HEK293 (cell line): Measurements from ENCODE around the gene ATXN1L.

ENCODE experiments used
- HOXD13 ChIP-seq: sonication (generic); formaldehyde crosslinking; IDR thresholded peaks from 2 replicates; pipeline ENCODE4 v1.8.0; 2022; ENCODE audit warnings: missing genetic modification reagents, borderline replicate concordance
- ZIC2 ChIP-seq: fragments of 450-650 bp; formaldehyde crosslinking; IDR thresholded peaks from 2 replicates; pipeline ENCODE4 v1.5.1; 2016; ENCODE audit warnings: missing biosample characterization, missing genetic modification characterization
- ZNF19 ChIP-seq: fragments of 450-650 bp; formaldehyde crosslinking; IDR thresholded peaks from 2 replicates; pipeline ENCODE4; 2016; ENCODE audit warnings: missing biosample characterization, missing genetic modification characterization, low read depth
- ZNF514 ChIP-seq: fragments of 450-650 bp; formaldehyde crosslinking; IDR thresholded peaks from 2 replicates; pipeline ENCODE4 v1.5.1; 2016; ENCODE audit warnings: missing biosample characterization, missing genetic modification characterization
- ZNF610 ChIP-seq: fragments of 450-650 bp; formaldehyde crosslinking; IDR thresholded peaks from 2 replicates; pipeline ENCODE4 v1.5.1; 2016; ENCODE audit warnings: missing biosample characterization, missing genetic modification characterization, borderline replicate concordance
- ZNF707 ChIP-seq: fragments of 450-650 bp; formaldehyde crosslinking; IDR thresholded peaks from 2 replicates; pipeline ENCODE4 v1.5.1; 2016; ENCODE audit warnings: missing biosample characterization, missing genetic modification characterization
- ZNF777 ChIP-seq: fragments of 450-650 bp; formaldehyde crosslinking; IDR thresholded peaks from 2 replicates; pipeline ENCODE4 v1.5.1; 2017; ENCODE audit warnings: missing biosample characterization, missing genetic modification characterization, borderline replicate concordance
- ZNF843 ChIP-seq: fragments of 450-650 bp; formaldehyde crosslinking; IDR thresholded peaks from 2 replicates; pipeline ENCODE4 v1.5.1; 2016; ENCODE audit warnings: missing biosample characterization, missing genetic modification characterization
- TF ChIP-seq, protein P1 (sequence below): fragments of 450-650 bp; formaldehyde crosslinking; IDR thresholded peaks from 2 replicates; pipeline ENCODE4 v1.5.1; 2016; ENCODE audit warnings: missing biosample characterization, missing genetic modification characterization, borderline replicate concordance
- TF ChIP-seq, protein P2 (sequence below): fragments of 450-650 bp; formaldehyde crosslinking; conservative IDR thresholded peaks from 2 replicates; pipeline ENCODE4 v1.5.1; 2016; ENCODE audit warnings: low read depth, missing biosample characterization, missing genetic modification characterization
- TF ChIP-seq, protein P3 (sequence below): fragments of 450-650 bp; formaldehyde crosslinking; IDR thresholded peaks from 2 replicates; pipeline ENCODE4 v1.5.1; 2016; ENCODE audit warnings: missing biosample characterization, missing genetic modification characterization
- TF ChIP-seq, protein P4 (sequence below): fragments of 450-650 bp; formaldehyde crosslinking; IDR thresholded peaks from 2 replicates; pipeline ENCODE4 v1.5.1; 2016; ENCODE audit warnings: missing biosample characterization, missing genetic modification characterization
- TF ChIP-seq, protein P5 (sequence below): fragments of 450-650 bp; formaldehyde crosslinking; IDR thresholded peaks from 2 replicates; pipeline ENCODE4 v1.5.1; 2016; ENCODE audit warnings: missing biosample characterization, missing genetic modification characterization
- TF ChIP-seq, protein P6 (sequence below): fragments of 450-650 bp; formaldehyde crosslinking; IDR thresholded peaks from 2 replicates; pipeline ENCODE4 v1.5.1; 2016; ENCODE audit warnings: missing biosample characterization, missing genetic modification characterization
- TF ChIP-seq, protein P7 (sequence below): fragments of 450-650 bp; formaldehyde crosslinking; IDR thresholded peaks from 2 replicates; pipeline ENCODE4 v1.5.1; 2017; ENCODE audit warnings: missing biosample characterization, missing genetic modification characterization
- TF ChIP-seq, protein P8 (sequence below): fragments of 450-650 bp; formaldehyde crosslinking; IDR thresholded peaks from 2 replicates; pipeline ENCODE4 v1.5.1; 2016; ENCODE audit warnings: missing biosample characterization, missing genetic modification characterization

Gene ATXN1L

DNA sequence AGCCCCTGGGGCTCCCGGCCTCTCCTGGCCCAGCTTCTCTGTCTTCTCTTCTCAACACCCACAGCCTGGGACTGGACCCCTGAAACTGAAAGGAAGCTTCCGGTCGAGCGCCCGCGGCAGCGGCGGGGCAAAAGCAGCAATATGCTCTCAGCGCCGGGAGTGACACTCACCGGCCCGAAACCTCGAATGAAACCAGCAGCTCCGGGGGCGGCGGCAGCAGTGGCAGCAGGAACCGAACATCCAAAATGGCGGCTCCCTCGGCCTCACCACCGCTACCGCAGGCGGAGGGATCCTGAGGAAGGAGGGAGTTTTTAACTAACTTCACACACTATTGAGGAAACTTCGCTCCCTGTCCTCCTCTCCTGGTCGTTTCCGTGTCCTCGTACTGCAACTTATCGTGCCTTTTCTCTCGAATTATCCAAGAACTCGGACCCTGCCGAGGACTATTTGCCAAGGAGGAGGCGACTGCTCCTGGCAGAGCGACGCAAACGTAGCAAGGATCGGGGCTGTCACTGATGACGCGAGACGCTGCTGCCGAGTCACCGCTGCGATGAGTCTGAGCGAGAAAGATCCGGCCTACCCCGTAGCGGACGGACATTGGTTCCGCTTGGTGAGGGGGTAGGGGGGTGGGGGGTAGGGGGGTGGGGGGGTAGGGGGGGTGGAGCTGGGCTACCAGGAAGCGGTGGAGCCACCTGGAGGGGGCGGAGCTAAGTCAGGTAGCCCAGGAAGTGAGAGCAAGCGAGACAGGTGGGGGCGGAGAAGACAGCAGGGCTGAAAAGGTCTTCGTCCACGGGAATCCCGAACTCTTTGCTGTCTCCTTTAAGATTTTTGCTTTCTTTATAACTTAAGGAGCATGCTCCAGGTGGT, 37.0 kb upstream of the ATXN1L start, which contains the start of gene AP1G1 (continued):
- TF ChIP-seq, protein P1, sequence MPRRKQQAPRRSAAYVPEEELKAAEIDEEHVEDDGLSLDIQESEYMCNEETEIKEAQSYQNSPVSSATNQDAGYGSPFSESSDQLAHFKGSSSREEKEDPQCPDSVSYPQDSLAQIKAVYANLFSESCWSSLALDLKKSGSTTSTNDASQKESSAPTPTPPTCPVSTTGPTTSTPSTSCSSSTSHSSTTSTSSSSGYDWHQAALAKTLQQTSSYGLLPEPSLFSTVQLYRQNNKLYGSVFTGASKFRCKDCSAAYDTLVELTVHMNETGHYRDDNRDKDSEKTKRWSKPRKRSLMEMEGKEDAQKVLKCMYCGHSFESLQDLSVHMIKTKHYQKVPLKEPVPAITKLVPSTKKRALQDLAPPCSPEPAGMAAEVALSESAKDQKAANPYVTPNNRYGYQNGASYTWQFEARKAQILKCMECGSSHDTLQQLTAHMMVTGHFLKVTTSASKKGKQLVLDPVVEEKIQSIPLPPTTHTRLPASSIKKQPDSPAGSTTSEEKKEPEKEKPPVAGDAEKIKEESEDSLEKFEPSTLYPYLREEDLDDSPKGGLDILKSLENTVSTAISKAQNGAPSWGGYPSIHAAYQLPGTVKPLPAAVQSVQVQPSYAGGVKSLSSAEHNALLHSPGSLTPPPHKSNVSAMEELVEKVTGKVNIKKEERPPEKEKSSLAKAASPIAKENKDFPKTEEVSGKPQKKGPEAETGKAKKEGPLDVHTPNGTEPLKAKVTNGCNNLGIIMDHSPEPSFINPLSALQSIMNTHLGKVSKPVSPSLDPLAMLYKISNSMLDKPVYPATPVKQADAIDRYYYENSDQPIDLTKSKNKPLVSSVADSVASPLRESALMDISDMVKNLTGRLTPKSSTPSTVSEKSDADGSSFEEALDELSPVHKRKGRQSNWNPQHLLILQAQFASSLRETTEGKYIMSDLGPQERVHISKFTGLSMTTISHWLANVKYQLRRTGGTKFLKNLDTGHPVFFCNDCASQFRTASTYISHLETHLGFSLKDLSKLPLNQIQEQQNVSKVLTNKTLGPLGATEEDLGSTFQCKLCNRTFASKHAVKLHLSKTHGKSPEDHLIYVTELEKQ (tag by site-specific recombination): 0 out of 2 replicates have a peak, but pooled peaks have one; percentile 31
- TF ChIP-seq, protein P2, sequence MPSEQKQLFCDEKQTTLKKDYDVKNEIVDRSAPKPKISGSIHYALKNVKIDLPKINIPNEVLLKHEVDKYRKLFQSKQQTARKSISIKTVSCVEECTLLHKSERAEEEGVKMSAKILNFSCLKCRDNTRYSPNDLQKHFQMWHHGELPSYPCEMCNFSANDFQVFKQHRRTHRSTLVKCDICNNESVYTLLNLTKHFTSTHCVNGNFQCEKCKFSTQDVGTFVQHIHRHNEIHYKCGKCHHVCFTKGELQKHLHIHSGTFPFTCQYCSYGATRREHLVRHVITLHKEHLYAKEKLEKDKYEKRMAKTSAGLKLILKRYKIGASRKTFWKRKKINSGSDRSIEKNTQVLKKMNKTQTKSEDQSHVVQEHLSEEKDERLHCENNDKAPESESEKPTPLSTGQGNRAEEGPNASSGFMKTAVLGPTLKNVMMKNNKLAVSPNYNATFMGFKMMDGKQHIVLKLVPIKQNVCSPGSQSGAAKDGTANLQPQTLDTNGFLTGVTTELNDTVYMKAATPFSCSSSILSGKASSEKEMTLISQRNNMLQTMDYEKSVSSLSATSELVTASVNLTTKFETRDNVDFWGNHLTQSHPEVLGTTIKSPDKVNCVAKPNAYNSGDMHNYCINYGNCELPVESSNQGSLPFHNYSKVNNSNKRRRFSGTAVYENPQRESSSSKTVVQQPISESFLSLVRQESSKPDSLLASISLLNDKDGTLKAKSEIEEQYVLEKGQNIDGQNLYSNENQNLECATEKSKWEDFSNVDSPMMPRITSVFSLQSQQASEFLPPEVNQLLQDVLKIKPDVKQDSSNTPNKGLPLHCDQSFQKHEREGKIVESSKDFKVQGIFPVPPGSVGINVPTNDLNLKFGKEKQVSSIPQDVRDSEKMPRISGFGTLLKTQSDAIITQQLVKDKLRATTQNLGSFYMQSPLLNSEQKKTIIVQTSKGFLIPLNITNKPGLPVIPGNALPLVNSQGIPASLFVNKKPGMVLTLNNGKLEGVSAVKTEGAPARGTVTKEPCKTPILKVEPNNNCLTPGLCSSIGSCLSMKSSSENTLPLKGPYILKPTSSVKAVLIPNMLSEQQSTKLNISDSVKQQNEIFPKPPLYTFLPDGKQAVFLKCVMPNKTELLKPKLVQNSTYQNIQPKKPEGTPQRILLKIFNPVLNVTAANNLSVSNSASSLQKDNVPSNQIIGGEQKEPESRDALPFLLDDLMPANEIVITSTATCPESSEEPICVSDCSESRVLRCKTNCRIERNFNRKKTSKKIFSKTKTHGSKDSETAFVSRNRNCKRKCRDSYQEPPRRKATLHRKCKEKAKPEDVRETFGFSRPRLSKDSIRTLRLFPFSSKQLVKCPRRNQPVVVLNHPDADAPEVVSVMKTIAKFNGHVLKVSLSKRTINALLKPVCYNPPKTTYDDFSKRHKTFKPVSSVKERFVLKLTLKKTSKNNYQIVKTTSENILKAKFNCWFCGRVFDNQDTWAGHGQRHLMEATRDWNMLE (tag by site-specific recombination): peak; percentile 64; the same call in 1 of the 2 replicates
- TF ChIP-seq ZNF514 (no peak), ZNF843 (tag by site-specific recombination) (peak; percentile 88), HOXD13 (CRISPR knock-in tag) (no peak), ZNF19 (0 out of 2 replicates have a peak, but pooled peaks have one; percentile 44), ZNF707 (tag by site-specific recombination) (no peak), ZNF610 (peak; percentile 88), ZIC2 (tag by site-specific recombination) (peak; percentile 42; the same call in 1 of the 2 replicates), ZNF777 (tag by site-specific recombination) (no peak)
- TF ChIP-seq, protein P3, sequence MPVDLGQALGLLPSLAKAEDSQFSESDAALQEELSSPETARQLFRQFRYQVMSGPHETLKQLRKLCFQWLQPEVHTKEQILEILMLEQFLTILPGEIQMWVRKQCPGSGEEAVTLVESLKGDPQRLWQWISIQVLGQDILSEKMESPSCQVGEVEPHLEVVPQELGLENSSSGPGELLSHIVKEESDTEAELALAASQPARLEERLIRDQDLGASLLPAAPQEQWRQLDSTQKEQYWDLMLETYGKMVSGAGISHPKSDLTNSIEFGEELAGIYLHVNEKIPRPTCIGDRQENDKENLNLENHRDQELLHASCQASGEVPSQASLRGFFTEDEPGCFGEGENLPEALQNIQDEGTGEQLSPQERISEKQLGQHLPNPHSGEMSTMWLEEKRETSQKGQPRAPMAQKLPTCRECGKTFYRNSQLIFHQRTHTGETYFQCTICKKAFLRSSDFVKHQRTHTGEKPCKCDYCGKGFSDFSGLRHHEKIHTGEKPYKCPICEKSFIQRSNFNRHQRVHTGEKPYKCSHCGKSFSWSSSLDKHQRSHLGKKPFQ (tag by site-specific recombination): peak; percentile 65
- TF ChIP-seq, protein P4, sequence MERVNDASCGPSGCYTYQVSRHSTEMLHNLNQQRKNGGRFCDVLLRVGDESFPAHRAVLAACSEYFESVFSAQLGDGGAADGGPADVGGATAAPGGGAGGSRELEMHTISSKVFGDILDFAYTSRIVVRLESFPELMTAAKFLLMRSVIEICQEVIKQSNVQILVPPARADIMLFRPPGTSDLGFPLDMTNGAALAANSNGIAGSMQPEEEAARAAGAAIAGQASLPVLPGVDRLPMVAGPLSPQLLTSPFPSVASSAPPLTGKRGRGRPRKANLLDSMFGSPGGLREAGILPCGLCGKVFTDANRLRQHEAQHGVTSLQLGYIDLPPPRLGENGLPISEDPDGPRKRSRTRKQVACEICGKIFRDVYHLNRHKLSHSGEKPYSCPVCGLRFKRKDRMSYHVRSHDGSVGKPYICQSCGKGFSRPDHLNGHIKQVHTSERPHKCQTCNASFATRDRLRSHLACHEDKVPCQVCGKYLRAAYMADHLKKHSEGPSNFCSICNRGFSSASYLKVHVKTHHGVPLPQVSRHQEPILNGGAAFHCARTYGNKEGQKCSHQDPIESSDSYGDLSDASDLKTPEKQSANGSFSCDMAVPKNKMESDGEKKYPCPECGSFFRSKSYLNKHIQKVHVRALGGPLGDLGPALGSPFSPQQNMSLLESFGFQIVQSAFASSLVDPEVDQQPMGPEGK (tag by site-specific recombination): peak; percentile 82
- TF ChIP-seq, protein P5, sequence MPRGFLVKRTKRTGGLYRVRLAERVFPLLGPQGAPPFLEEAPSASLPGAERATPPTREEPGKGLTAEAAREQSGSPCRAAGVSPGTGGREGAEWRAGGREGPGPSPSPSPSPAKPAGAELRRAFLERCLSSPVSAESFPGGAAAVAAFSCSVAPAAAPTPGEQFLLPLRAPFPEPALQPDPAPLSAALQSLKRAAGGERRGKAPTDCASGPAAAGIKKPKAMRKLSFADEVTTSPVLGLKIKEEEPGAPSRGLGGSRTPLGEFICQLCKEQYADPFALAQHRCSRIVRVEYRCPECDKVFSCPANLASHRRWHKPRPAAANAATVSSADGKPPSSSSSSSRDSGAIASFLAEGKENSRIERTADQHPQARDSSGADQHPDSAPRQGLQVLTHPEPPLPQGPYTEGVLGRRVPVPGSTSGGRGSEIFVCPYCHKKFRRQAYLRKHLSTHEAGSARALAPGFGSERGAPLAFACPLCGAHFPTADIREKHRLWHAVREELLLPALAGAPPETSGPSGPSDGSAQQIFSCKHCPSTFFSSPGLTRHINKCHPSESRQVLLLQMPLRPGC (tag by site-specific recombination): peak; percentile 90
- TF ChIP-seq, protein P6, sequence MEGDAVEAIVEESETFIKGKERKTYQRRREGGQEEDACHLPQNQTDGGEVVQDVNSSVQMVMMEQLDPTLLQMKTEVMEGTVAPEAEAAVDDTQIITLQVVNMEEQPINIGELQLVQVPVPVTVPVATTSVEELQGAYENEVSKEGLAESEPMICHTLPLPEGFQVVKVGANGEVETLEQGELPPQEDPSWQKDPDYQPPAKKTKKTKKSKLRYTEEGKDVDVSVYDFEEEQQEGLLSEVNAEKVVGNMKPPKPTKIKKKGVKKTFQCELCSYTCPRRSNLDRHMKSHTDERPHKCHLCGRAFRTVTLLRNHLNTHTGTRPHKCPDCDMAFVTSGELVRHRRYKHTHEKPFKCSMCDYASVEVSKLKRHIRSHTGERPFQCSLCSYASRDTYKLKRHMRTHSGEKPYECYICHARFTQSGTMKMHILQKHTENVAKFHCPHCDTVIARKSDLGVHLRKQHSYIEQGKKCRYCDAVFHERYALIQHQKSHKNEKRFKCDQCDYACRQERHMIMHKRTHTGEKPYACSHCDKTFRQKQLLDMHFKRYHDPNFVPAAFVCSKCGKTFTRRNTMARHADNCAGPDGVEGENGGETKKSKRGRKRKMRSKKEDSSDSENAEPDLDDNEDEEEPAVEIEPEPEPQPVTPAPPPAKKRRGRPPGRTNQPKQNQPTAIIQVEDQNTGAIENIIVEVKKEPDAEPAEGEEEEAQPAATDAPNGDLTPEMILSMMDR (tag by site-specific recombination): peak; percentile 21; the same call in 1 of the 2 replicates
- TF ChIP-seq, protein P7, sequence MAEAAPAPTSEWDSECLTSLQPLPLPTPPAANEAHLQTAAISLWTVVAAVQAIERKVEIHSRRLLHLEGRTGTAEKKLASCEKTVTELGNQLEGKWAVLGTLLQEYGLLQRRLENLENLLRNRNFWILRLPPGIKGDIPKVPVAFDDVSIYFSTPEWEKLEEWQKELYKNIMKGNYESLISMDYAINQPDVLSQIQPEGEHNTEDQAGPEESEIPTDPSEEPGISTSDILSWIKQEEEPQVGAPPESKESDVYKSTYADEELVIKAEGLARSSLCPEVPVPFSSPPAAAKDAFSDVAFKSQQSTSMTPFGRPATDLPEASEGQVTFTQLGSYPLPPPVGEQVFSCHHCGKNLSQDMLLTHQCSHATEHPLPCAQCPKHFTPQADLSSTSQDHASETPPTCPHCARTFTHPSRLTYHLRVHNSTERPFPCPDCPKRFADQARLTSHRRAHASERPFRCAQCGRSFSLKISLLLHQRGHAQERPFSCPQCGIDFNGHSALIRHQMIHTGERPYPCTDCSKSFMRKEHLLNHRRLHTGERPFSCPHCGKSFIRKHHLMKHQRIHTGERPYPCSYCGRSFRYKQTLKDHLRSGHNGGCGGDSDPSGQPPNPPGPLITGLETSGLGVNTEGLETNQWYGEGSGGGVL (tag by site-specific recombination): peak; percentile 96
- TF ChIP-seq, protein P8, sequence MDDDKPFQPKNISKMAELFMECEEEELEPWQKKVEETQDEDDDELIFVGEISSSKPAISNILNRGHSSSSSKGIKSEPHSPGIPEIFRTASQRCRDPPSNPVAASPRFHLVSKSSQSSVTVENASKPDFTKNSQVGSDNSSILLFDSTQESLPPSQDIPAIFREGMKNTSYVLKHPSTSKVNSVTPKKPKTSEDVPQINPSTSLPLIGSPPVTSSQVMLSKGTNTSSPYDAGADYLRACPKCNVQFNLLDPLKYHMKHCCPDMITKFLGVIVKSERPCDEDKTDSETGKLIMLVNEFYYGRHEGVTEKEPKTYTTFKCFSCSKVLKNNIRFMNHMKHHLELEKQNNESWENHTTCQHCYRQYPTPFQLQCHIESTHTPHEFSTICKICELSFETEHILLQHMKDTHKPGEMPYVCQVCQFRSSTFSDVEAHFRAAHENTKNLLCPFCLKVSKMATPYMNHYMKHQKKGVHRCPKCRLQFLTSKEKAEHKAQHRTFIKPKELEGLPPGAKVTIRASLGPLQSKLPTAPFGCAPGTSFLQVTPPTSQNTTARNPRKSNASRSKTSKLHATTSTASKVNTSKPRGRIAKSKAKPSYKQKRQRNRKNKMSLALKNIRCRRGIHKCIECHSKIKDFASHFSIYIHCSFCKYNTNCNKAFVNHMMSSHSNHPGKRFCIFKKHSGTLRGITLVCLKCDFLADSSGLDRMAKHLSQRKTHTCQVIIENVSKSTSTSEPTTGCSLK: no peak
